Gastroesophageal sphincter (tissue), 3 donors: ENCODE measurements around the gene BRINP3.

Experiments used
- CTCF ChIP-seq, 4 experiments: fragments of 200-600 bp in 2 of 4; fragments of 450-650 bp in 2 of 4; sonication (generic) in 1 of 4; IDR thresholded peaks; one replicate each; pipeline ENCODE4 v1.5.1; 2017 to 2019; ENCODE audit warnings: antibody characterized with exemption in 4 of 4, mild to moderate bottlenecking in 2 of 4, moderate library complexity in 2 of 4
- POLR2A ChIP-seq, 2 donors: fragments of 450-650 bp; IDR thresholded peaks; one replicate each; pipeline ENCODE4 v1.6.1; 2017; ENCODE audit warnings: antibody characterized with exemption in 2 of 2, mild to moderate bottlenecking in 2 of 2, moderate library complexity in 1 of 2

DNA sequence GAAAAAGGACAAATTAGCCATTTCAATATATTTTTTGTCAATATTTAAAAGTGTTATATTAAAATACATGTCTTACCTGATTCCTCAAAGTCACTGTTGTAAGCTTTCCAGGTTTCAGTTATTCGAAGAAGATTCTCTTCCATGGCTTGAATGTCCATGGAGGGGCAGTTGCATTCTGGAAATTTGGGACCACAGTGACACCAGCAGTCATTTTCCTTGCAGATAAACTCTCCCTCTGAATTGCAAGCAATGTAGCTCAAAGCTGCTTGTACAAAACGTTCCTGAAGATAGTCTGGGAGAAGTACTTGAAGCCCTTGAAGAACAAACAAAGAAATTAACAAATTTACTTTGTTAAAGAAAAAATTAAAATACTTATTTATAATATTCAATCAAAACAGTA is 251.7 kb downstream of the BRINP3 start:
- TF ChIP-seq CTCF (IDR thresholded peaks at IDR 0.05) (no peak), POLR2A (IDR thresholded peaks at IDR 0.05) (no peak)
